Parathyroid adenoma (tissue), 2 donors: ENCODE data around the gene CBX1.

ENCODE experiments used
- H2AFZ ChIP-seq: fragments of 300-600 bp; sonication (generic); one replicate; pipeline ENCODE4 v1.7.0; 2017; ENCODE audit warnings: antibody characterized with exemption, mild to moderate bottlenecking
- H3K27ac ChIP-seq: fragments of 300-600 bp; sonication (generic); one replicate; pipeline ENCODE4 v1.7.0; 2017
- H3K27me3 ChIP-seq: fragments of 300-600 bp; sonication (generic); one replicate; pipeline ENCODE4 v1.7.0; 2017; ENCODE audit warnings: low read length; ENCODE audit not compliant: control insufficient read depth, insufficient read depth
- H3K36me3 ChIP-seq: fragments of 300-600 bp; sonication (generic); one replicate; pipeline ENCODE4 v1.7.0; 2017; ENCODE audit warnings: low read length; ENCODE audit not compliant: control insufficient read depth, insufficient read depth
- H3K4me1 ChIP-seq: fragments of 300-600 bp; sonication (generic); one replicate; pipeline ENCODE4 v1.7.0; 2017; ENCODE audit warnings: control low read depth
- H3K4me2 ChIP-seq: fragments of 300-600 bp; sonication (generic); one replicate; pipeline ENCODE4 v1.7.0; 2017; ENCODE audit warnings: low read length
- H3K4me3 ChIP-seq: fragments of 300-600 bp; sonication (generic); one replicate; pipeline ENCODE4 v1.7.0; 2017; ENCODE audit warnings: low read depth, low read length
- H3K79me2 ChIP-seq: fragments of 300-600 bp; sonication (generic); one replicate; pipeline ENCODE4 v1.7.0; 2017; ENCODE audit warnings: control low read depth
- H3K9ac ChIP-seq: fragments of 300-600 bp; sonication (generic); one replicate; pipeline ENCODE4 v1.7.0; 2017; ENCODE audit warnings: mild to moderate bottlenecking
- H3K9me3 ChIP-seq: fragments of 300-600 bp; sonication (generic); one replicate; pipeline ENCODE4 v1.7.0; 2017; ENCODE audit warnings: low read length; ENCODE audit not compliant: control insufficient read depth
- TF ChIP-seq, protein P1 (sequence below): fragments of 300-600 bp; sonication (generic); IDR thresholded peaks from one replicate; pipeline ENCODE4 v1.7.0; 2017; ENCODE audit warnings: antibody characterized with exemption, mild to moderate bottlenecking
- donor health status: primary hyperparathyroidism.

Gene CBX1

DNA sequence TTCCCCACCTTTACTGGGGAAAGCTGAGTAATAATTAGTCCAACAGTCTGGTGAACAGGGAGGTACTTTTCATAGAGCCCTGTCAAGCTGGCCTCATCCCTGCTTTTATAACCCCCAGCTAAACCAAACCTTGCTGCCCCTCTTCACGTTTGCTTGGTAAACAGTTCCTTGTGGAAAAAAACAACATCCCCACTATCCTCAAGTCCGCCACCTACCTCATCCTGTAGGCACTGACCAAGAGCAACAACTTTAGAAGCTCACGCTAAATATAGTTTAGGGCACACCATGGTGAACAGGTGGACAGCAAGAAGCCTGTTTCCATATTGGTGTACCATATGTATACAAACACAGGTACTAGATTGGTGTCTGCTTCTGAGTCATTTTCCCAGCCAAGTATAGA lies 36.6 kb downstream of the CBX1 start:
- peaks cover 3% of the 10 kb centered on the region for H3K4me1 ChIP-seq

DNA sequence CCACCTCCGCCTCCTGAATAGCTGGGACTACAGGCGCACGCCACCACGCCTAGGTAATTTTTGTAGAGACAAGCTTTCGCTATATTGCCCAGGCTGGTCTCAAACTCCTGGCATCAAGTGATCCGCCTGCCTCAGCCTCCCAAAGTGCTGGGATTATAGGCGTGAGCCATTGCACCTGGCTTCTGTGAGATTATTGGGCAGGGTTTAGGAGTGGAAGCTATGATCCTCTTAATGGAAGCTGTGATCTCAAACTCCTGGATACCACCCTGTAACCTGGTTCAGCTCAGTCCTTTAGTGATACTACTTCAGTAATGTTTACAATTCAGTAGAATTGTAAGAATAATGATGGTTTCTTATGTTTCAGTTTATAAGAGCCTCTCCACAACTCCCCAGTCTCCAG lies 39.0 kb downstream of the CBX1 start:
- TF ChIP-seq, protein P1, sequence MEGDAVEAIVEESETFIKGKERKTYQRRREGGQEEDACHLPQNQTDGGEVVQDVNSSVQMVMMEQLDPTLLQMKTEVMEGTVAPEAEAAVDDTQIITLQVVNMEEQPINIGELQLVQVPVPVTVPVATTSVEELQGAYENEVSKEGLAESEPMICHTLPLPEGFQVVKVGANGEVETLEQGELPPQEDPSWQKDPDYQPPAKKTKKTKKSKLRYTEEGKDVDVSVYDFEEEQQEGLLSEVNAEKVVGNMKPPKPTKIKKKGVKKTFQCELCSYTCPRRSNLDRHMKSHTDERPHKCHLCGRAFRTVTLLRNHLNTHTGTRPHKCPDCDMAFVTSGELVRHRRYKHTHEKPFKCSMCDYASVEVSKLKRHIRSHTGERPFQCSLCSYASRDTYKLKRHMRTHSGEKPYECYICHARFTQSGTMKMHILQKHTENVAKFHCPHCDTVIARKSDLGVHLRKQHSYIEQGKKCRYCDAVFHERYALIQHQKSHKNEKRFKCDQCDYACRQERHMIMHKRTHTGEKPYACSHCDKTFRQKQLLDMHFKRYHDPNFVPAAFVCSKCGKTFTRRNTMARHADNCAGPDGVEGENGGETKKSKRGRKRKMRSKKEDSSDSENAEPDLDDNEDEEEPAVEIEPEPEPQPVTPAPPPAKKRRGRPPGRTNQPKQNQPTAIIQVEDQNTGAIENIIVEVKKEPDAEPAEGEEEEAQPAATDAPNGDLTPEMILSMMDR = no peak
- Histone ChIP-seq H3K4me2 (no peak overlapping the region), H3K4me3 (no peak overlapping the region), H3K27me3 (no peaks in the 10 kb centered on the region), H3K36me3 (no peaks in the 10 kb centered on the region), H3K79me2 (peaks cover 2% of the 10 kb centered on the region), H3K4me1 (peaks cover 3% of the 10 kb centered on the region), H3K27ac (no peak overlapping the region), H3K9ac (no peak overlapping the region), H3K9me3 (no peaks in the 10 kb centered on the region), H2AFZ (no peak overlapping the region)

More for the DNA sequence above, 36.6 kb downstream of the CBX1 start:
- TF ChIP-seq, protein P1 = no peak
- no peak overlapping the region for H3K4me2 ChIP-seq
- H3K27ac ChIP-seq = no peak overlapping the region
- no peak overlapping the region for H3K4me3 ChIP-seq
- H3K9ac ChIP-seq = no peak overlapping the region
- no peak overlapping the region for H2AFZ ChIP-seq
- H3K27me3 ChIP-seq = no peaks in the 10 kb centered on the region
- H3K9me3 ChIP-seq = no peaks in the 10 kb centered on the region
- H3K36me3 ChIP-seq = no peaks in the 10 kb centered on the region
- H3K79me2 ChIP-seq = peaks cover 2% of the 10 kb centered on the region

DNA sequence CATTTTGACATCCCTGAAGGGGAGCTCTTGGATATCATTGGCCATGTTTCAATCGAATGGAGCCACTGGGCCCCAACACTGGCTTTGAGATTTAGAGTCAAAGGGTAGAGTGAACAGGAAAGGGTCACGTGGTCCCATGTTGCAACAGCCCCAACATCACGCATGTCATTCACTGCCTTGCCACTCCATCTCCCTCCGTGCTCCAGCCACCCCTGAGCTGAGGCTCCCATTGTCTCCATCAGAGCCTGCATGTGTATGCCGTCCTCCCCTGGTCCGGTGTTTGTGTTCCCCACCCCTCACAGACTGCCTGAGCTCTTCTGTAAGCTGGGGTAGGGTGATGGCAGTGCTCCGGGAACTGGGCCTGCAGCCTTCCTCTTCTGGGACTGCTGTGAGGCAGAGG lies 41.0 kb downstream of the CBX1 start:
- Histone ChIP-seq H3K36me3 (no peaks in the 10 kb centered on the region), H3K79me2 (peaks cover 2% of the 10 kb centered on the region), H3K4me1 (peaks cover 5% of the 10 kb centered on the region), H3K27ac (no peak overlapping the region), H3K9ac (no peak overlapping the region), H3K4me3 (no peak overlapping the region), H3K9me3 (no peaks in the 10 kb centered on the region), H3K4me2 (no peak overlapping the region), H3K27me3 (no peaks in the 10 kb centered on the region), H2AFZ (no peak overlapping the region)
- TF ChIP-seq, protein P1 = no peak

DNA sequence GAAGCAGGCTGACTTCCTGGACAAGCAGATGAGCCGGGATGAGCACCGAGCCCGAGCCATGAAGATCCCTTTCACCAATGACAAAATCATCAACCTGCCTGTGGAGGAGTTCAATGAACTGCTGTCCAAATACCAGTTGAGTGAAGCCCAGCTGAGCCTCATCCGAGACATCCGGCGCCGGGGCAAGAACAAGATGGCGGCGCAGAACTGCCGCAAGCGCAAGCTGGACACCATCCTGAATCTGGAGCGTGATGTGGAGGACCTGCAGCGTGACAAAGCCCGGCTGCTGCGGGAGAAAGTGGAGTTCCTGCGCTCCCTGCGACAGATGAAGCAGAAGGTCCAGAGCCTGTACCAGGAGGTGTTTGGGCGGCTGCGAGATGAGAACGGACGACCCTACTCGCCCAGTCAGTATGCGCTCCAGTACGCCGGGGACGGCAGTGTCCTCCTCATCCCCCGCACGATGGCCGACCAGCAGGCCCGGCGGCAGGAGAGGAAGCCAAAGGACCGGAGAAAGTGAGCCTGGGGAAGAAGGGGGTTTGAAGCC lies 42.1 kb downstream of the CBX1 start:
- Histone ChIP-seq H3K9ac (no peak overlapping the region), H3K36me3 (no peaks in the 10 kb centered on the region)

More for the DNA sequence above, 42.1 kb downstream of the CBX1 start:
- Histone ChIP-seq H3K9me3 (no peaks in the 10 kb centered on the region), H3K79me2 (peaks cover 6% of the 10 kb centered on the region), H2AFZ (no peak overlapping the region), H3K4me2 (no peak overlapping the region), H3K27ac (no peak overlapping the region), H3K27me3 (no peaks in the 10 kb centered on the region), H3K4me3 (no peak overlapping the region), H3K4me1 (peaks cover 13% of the 10 kb centered on the region)
- TF ChIP-seq, protein P1 = no peak
